ENCODE measurements around the gene CD274.
A peak's percentile ranks its signal among the peaks of the same experiment; 100 is the strongest.
"Not testable (repeated sequence)": the region's sequence is repeated elsewhere in the genome, so short reads cannot be mapped to it uniquely, and the experiment has no call there.

The CD274 gene

GRCh38 chr9:5438301-5439162, 11.8 kb upstream of the CD274 start:
- DNase-seq: no peak

- no peak for DNase-seq
These were observed 9.9 kb upstream of the CD274 start for GRCh38 chr9:5440426-5440825.

DNA sequence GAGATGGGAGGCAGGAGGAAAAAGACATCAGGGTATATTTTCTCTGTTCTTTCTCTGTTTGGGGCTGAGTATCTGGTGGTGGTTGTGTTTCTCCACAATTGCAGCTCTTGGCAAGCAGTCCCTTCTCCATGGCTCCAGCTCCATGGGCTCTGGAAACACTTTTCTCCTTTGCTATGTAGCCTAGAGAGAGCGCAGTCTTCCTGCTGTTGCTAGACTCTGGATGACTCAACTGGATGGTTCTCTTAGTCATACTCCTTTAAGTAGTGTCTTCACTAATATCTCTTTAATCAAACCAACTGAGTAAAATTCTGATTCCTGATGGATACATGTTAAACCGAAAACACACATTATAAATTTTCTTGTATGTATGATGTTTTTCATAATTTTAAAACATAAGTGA, 9.3 kb upstream of the CD274 start:
- DNase-seq: no peak

DNA sequence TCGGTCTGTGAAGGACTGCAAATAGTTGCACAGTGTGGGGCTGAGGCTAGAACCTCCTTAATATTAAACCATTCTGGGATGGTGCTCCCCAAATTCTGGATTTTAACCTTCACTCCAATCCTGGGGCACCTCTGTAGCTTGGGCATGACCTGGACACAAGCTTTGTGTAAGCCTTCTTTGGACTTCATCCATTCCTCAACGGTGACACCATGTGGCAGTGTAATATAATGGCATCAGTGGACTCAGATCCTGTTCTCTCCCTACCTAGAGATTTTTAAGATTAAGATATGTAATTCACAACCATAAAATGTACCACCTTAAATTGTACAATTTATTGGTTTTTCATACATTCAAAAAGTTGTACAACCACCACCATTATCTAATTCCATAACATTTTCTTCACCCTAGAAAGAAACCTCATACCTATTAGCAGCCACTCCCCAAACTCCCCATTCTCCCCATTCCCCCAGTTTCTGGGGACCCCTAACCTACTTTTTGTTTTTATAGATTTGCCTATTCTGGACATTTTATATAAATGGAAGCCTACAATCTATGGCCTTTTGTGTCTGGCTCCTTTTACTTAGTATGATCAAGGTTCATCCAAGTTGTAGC, 7.8 kb upstream of the CD274 start:
- DNase-seq: peak; percentile 43

DNA sequence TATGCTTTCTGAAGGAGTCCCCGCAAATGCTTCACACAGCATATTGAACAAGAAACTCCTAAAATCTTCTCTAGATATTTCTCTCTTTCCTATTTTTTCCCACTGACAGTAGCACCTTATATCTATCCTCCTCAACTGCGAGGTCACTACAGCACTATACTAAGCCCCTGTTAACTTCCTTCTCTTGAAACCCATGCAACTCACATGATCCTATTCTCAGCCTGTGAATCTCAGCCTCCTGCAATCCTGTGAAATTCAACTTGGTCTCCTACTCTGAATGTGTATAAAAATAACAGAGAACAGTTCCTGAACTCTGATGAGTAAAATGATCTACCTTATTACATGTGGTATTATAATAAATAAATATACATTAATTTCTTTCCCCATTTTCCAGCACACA, 6.5 kb upstream of the CD274 start:
- DNase-seq: no peak

DNA sequence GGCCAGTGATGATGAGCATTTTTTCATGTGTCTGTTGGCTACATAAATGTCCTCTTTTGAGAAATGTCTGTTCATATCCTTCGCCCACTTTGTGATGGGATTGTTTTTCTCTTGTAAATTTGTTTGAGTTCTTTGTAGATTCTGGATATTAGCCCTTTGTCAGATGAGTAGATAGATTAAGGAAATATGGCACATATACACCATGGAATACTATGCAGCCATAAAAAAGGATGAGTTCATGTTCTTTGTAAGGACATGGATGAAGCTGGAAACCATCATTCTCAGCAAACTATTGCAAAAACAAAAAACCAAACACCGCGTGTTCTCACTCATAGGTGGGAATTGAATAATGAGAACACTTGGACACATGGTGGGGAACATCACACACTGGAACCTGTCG, 5.2 kb upstream of the CD274 start:
- not testable (repeated sequence) for DNase-seq

GRCh38 chr9:5445886-5446285, 4.5 kb upstream of the CD274 start:
- DNase-seq: no peak

DNA sequence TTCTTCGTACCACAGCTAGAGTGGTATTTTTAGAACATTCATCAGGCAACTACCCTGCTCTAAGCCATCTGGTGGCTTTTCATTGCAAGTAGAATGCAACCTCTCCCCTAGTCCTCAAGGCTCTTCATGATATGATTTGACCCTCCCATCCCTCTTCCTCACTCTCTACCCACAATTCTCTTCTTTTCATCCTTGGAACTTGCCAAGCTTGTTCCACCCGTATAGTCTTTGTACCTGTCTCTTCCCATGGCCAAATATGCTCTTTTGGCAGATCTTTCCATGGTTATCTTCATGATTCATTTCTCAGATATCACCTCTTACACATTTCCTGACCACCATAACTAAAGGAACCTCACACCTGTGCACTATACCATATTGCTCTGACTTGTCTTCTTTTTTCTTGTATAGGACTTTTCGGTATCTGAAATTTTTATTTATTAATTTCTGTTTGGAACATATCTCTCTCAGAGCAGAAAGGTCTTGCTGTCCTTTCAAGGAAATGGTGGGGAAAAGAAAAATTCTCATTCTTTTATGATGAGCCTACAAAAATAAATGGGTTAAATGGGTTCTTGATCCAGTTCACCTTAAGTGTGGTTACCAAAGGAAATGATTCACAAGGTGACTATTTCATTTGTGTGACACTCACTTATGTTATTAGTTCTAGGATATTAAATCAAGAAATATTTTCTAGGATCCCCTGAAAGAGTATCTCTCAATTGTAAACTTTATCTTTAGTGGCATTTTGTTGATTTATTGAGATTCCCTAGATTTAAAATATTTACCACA, 3.7 kb upstream of the CD274 start:
- no peak for DNase-seq

GRCh38 chr9:5447337-5447736, 3.0 kb upstream of the CD274 start:
- no peak for DNase-seq

DNA sequence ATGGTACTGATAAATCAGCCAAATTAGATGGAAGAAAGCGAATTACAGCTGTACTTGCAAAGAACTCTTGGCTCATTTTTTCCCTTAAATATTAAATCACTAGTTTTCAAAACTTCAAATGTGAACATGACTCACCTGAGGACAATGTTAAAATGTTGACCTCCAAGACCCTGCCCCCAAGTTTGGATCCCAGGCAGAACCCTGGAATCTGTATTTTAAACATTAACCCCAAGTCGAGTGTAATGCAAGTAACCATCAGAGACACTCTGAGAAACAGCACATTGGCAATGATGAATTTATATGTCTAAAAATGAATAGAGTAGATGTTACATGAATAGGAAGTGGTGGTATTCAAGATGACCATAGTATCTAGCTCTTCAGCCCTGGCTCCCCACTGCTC, 2.3 kb upstream of the CD274 start:
- DNase-seq: no peak

GRCh38 chr9:5448461-5449435, 1.6 kb upstream of the CD274 start:
- DNase-seq: no peak

- DNase-seq: no peak
These were observed 602 bp upstream of the CD274 start for GRCh38 chr9:5449521-5450358.

DNA sequence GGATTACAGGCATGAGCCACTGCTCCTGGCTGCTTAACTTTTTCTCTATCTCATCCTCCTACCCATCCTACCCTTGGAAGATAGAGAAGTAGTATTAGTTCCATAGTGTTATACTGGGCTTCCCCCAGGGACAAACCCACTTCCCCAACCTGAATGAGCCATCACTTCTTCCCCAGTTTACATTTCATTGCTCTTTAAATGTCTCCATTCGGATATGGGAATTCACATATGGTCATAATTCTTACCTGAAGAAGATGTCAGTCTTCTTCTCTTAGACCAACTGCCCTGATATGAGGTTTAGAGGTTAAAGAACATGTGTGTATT, 1.9 kb downstream of the CD274 start:
- no peak for DNase-seq

DNA sequence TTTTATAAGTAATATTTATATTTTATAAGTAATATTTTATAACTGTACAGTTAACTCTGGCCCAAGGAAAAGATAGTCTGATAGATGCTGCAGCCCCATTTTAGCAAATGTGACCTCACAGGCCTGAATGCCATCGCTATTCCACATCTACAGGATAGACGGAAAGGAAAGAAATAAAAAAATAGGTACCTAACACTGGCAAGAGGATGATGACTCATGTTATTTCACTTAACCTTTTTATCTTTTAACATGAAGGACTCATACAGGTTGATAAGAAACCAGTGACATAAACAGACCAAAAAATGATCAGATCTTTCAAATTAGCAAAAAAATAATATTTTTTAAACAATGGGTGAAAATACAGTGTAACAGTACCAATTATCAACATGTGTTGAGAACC, 2.7 kb downstream of the CD274 start:
- no peak for DNase-seq

- DNase-seq: no peak
These were observed 3.3 kb downstream of the CD274 start for GRCh38 chr9:5453673-5454072.

- DNase-seq: no peak
These were observed 4.8 kb downstream of the CD274 start for GRCh38 chr9:5455181-5455580.

- no peak for DNase-seq
These were observed 9.0 kb downstream of the CD274 start for GRCh38 chr9:5459289-5459829.

GRCh38 chr9:5460157-5460556, 9.8 kb downstream of the CD274 start:
- no peak for DNase-seq

GRCh38 chr9:5464831-5465330, 14.5 kb downstream of the CD274 start:
- not testable (repeated sequence) for DNase-seq

- DNase-seq: no peak
These were observed 15.7 kb downstream of the CD274 start for GRCh38 chr9:5466005-5466404.

GRCh38 chr9:5466766-5467165, 16.4 kb downstream of the CD274 start:
- DNase-seq: no peak

Data from NCI-H2171 (cell line).